Measurements from ENCODE around the gene CDKN2B. TPM values are rescaled to one million over a fixed set of nuclear protein-coding genes. Genes with fewer than 3 reads are reported as not detected.

The CDKN2B gene
- total and polyA plus RNA-seq, 2 of the 13 experiments (the other 11 are each of a cell fraction or from before 2014, with no cell fraction given), result 1.4 to 1.5 TPM

- TF ChIP-seq ZNF724P (CRISPR knock-in tag; IDR thresholded peaks at IDR 0.05; ENCODE audit: borderline replicate concordance), result no peak
- no peak for TF ChIP-seq BRF2 (CRISPR knock-in tag; IDR thresholded peaks at IDR 0.05)
- TF ChIP-seq ISL2 (CRISPR knock-in tag; IDR thresholded peaks at IDR 0.05), result no peak
- TF ChIP-seq ZNF496 (CRISPR knock-in tag; IDR thresholded peaks at IDR 0.05; ENCODE audit: insufficient replicate concordance), result no peak
- TF ChIP-seq TBX2 (CRISPR knock-in tag; IDR thresholded peaks at IDR 0.05; ENCODE audit: borderline replicate concordance), result no peak
Observed at GRCh38 chr9:22029231-22029630, 20.1 kb upstream of the CDKN2B start (continued).

GRCh38 chr9:22028394-22028793, 19.3 kb upstream of the CDKN2B start:
- Histone ChIP-seq H3K9me3 (ENCODE audit: low read length) (no peaks in the 10 kb centered on the region), H3K79me2 (ENCODE audit: insufficient read depth, low read length) (no peaks in the 10 kb centered on the region), H3K9ac (ENCODE audit: insufficient read depth, low read depth, low read length) (no peak overlapping the region), H2AFZ (ENCODE audit: low read length) (no peak overlapping the region), H3K36me3 (replicated peaks in 1 of 2; ENCODE audit: control insufficient read depth in 1 of 2, insufficient read depth in 2 of 2, low read length in 2 of 2) (no peaks in the 10 kb centered on the region), H3K27ac (ENCODE audit: extremely low read length, insufficient read depth, low read length) (no peak overlapping the region), H4K20me1 (ENCODE audit: insufficient read depth, low read length) (no peaks in the 10 kb centered on the region), H3K4me1 (ENCODE audit: insufficient read depth, low read length) (peaks cover 6% of the 10 kb centered on the region; the same call in 1 of the 2 replicates), H3K27me3 (ENCODE audit: control insufficient read depth in 1 of 2, insufficient read depth in 2 of 2, low read length in 2 of 2) (peaks cover 0 to 3% of the 10 kb centered on the region in 2 experiments; a peak in 2 of 5 replicates), H3K4me2 (ENCODE audit: low read depth, low read length) (no peak overlapping the region), H3K4me3 (replicated peaks in 1 of 3; ENCODE audit: insufficient read depth in 1 of 3, low read depth in 2 of 3, low read length in 3 of 3) (no peak overlapping the region)
- no TSS peak for BruUV-seq (replicated peaks)
- FAIRE-seq (no peak), ATAC-seq (no peak), DNase-seq (ENCODE audit: low spot score) (no peak)
- in situ Hi-C loops (cut with HindIII; ENCODE audit: extremely low pct_ligation_motif_present, low pct_unique_long_range_greater_than_20kb), result no loop called here
- ChIA-PET CTCF (ENCODE audit: low intra/inter-chr PET ratio, low total read pairs) (no interaction called here), POLR2A (no interaction called here)
- TF ChIP-seq DR1 (CRISPR knock-in tag; IDR thresholded peaks at IDR 0.05), result no peak
- no peak for TF ChIP-seq RBM22 (optimal IDR thresholded peaks at IDR 0.05; ENCODE audit: low read length)
- TF ChIP-seq ARID4A (CRISPR knock-in tag; IDR thresholded peaks at IDR 0.05; ENCODE audit: borderline replicate concordance), result no peak
- TF ChIP-seq ZFP41 (CRISPR knock-in tag; IDR thresholded peaks at IDR 0.05; ENCODE audit: borderline replicate concordance), result no peak
- TF ChIP-seq DNMT3B (CRISPR knock-in tag; conservative IDR thresholded peaks at IDR 0.05), result no peak
- intact Hi-C loops (cut with micrococcal nuclease; ENCODE audit: unreplicated experiment), result no loop called here
